ENCODE data around the gene LSG1.

LSG1 gene

DNA sequence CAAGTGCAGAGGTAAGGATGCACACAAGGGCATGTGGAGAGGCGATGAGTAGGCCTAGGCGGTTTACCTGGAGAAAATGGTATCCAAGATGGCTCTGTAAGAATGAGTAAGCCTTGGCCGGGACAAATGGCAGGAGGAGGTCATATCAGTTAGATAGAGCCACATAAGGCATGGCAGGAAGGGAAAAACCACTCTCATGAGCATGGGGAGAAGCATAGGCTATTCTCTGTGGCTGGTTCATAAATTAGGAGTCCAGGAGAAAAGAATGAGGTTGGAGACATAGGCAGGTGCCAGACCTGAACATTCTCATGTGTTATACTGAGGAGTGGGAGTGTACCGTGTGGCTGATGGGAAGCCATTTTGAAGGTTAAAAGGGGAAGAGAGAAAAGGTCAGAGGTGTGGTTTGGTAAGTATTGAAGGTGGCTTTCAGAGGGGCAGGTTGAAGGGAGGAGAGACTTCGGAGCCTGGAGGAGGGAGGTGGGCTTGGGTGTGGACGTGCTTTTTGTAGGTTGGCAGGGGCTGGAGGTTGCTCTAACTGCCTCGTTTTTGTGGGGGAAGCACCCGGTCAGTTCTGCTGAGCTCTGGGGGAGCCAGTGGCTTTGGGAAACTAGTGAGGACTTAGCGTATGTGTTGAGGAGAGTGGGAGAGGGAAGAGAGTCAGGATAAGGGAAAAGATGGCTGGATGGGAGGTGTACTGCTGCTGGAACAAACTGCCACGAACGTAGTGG lies 9.1 kb upstream of the LSG1 start:
- TF ChIP-seq TAF1 (IDR thresholded peaks at IDR 0.05; ENCODE audit: low read depth) (no peak), TEAD4 (IDR thresholded peaks at IDR 0.05) (no peak), CREB1 (IDR thresholded peaks at IDR 0.05; ENCODE audit: low read depth) (no peak), EGR1 (IDR thresholded peaks at IDR 0.05) (no peak), YY1 (IDR thresholded peaks at IDR 0.05; ENCODE audit: low read depth) (no peak), RAD21 (IDR thresholded peaks at IDR 0.05; ENCODE audit: low read depth) (no peak), TCF12 (IDR thresholded peaks at IDR 0.05; ENCODE audit: low read depth) (no peak), CEBPB (IDR thresholded peaks at IDR 0.05) (no peak), FOXM1 (IDR thresholded peaks at IDR 0.05; ENCODE audit: borderline replicate concordance, low read depth) (no peak), EP300 (IDR thresholded peaks at IDR 0.05; ENCODE audit: borderline replicate concordance) (no peak), NFIC (IDR thresholded peaks at IDR 0.05) (no peak), ZBTB7A (IDR thresholded peaks at IDR 0.05; ENCODE audit: low read depth) (no peak)
- TF ChIP-seq, protein P1, sequence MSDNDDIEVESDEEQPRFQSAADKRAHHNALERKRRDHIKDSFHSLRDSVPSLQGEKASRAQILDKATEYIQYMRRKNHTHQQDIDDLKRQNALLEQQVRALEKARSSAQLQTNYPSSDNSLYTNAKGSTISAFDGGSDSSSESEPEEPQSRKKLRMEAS (IDR thresholded peaks at IDR 0.05): no peak
- TF ChIP-seq, protein P2, sequence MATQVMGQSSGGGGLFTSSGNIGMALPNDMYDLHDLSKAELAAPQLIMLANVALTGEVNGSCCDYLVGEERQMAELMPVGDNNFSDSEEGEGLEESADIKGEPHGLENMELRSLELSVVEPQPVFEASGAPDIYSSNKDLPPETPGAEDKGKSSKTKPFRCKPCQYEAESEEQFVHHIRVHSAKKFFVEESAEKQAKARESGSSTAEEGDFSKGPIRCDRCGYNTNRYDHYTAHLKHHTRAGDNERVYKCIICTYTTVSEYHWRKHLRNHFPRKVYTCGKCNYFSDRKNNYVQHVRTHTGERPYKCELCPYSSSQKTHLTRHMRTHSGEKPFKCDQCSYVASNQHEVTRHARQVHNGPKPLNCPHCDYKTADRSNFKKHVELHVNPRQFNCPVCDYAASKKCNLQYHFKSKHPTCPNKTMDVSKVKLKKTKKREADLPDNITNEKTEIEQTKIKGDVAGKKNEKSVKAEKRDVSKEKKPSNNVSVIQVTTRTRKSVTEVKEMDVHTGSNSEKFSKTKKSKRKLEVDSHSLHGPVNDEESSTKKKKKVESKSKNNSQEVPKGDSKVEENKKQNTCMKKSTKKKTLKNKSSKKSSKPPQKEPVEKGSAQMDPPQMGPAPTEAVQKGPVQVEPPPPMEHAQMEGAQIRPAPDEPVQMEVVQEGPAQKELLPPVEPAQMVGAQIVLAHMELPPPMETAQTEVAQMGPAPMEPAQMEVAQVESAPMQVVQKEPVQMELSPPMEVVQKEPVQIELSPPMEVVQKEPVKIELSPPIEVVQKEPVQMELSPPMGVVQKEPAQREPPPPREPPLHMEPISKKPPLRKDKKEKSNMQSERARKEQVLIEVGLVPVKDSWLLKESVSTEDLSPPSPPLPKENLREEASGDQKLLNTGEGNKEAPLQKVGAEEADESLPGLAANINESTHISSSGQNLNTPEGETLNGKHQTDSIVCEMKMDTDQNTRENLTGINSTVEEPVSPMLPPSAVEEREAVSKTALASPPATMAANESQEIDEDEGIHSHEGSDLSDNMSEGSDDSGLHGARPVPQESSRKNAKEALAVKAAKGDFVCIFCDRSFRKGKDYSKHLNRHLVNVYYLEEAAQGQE (IDR thresholded peaks at IDR 0.05; ENCODE audit: low read depth): no peak
- TF ChIP-seq, protein P3, sequence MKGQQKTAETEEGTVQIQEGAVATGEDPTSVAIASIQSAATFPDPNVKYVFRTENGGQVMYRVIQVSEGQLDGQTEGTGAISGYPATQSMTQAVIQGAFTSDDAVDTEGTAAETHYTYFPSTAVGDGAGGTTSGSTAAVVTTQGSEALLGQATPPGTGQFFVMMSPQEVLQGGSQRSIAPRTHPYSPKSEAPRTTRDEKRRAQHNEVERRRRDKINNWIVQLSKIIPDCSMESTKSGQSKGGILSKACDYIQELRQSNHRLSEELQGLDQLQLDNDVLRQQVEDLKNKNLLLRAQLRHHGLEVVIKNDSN (IDR thresholded peaks at IDR 0.05): no peak

DNA sequence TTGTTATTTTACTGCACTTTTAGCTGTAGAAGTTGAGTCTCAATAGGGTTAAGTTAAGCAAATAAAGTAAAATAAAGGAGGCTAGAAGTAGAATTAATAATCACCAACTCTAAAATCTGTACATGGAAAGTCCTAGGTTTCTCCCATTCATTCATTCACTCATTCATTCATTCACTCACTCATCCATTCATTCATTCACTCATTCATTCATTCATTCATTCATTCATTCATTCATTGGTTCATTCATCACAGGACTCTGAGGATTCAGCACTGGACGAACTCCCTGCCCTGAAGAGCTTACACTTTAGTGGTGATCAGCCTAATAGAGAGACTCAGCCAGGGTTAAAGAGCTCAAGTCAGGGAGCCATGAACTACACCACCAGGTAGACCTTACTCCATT lies 4.5 kb upstream of the LSG1 start:
- TF ChIP-seq, protein P2 (IDR thresholded peaks at IDR 0.05; ENCODE audit: low read depth): no peak
- TF ChIP-seq, protein P3 (IDR thresholded peaks at IDR 0.05): no peak
- TF ChIP-seq FOXM1 (IDR thresholded peaks at IDR 0.05; ENCODE audit: borderline replicate concordance, low read depth): no peak
- TF ChIP-seq, protein P1 (IDR thresholded peaks at IDR 0.05): no peak
- no peak for TF ChIP-seq EP300 (IDR thresholded peaks at IDR 0.05; ENCODE audit: borderline replicate concordance)
- TF ChIP-seq CEBPB (IDR thresholded peaks at IDR 0.05): no peak
- no peak for TF ChIP-seq TEAD4 (IDR thresholded peaks at IDR 0.05)
- no peak for TF ChIP-seq RAD21 (IDR thresholded peaks at IDR 0.05; ENCODE audit: low read depth)
- no peak for TF ChIP-seq YY1 (IDR thresholded peaks at IDR 0.05; ENCODE audit: low read depth)
- no peak for TF ChIP-seq NFIC (IDR thresholded peaks at IDR 0.05)
- TF ChIP-seq EGR1 (IDR thresholded peaks at IDR 0.05): no peak
- no peak for TF ChIP-seq TCF12 (IDR thresholded peaks at IDR 0.05; ENCODE audit: low read depth)
- no peak for TF ChIP-seq ZBTB7A (IDR thresholded peaks at IDR 0.05; ENCODE audit: low read depth)
- no peak for TF ChIP-seq CREB1 (IDR thresholded peaks at IDR 0.05; ENCODE audit: low read depth)

GRCh38 chr3:194675680-194676079 lies 3.7 kb upstream of the LSG1 start:
- no peak for TF ChIP-seq CEBPB (IDR thresholded peaks at IDR 0.05)
- no peak for TF ChIP-seq ZBTB7A (IDR thresholded peaks at IDR 0.05; ENCODE audit: low read depth)
- TF ChIP-seq EP300 (IDR thresholded peaks at IDR 0.05; ENCODE audit: borderline replicate concordance): no peak
- TF ChIP-seq NFIC (IDR thresholded peaks at IDR 0.05): no peak
- TF ChIP-seq TEAD4 (IDR thresholded peaks at IDR 0.05): no peak
- TF ChIP-seq YY1 (IDR thresholded peaks at IDR 0.05; ENCODE audit: low read depth): no peak
- no peak for TF ChIP-seq CREB1 (IDR thresholded peaks at IDR 0.05; ENCODE audit: low read depth)
- TF ChIP-seq, protein P2 (IDR thresholded peaks at IDR 0.05; ENCODE audit: low read depth): no peak
- TF ChIP-seq, protein P3 (IDR thresholded peaks at IDR 0.05): no peak
- no peak for TF ChIP-seq RAD21 (IDR thresholded peaks at IDR 0.05; ENCODE audit: low read depth)
- TF ChIP-seq TAF1 (IDR thresholded peaks at IDR 0.05; ENCODE audit: low read depth): no peak

Measured in Ishikawa (cell line).